K562 (cell line): ENCODE data around the gene TMEM132E. TPM values are rescaled to one million over a fixed set of nuclear protein-coding genes. Genes with fewer than 3 reads are reported as not detected.

Source experiments
- BMI1 ChIP-seq: fragments of 150-350 bp; IDR thresholded peaks from 2 replicates; pipeline ENCODE4 v1.6.1; 2014; ENCODE audit warnings: low read length
- ETV6 ChIP-seq, 3 experiments: fragments of 150-350 bp in 1 of 3; sonication (generic) in 1 of 3; formaldehyde crosslinking in 1 of 3; IDR thresholded peaks; 2 replicates each; pipeline versions ENCODE4 v1.6.1 to v1.8.0; 2014 to 2022; ENCODE audit warnings: borderline replicate concordance in 2 of 3, low read depth in 2 of 3, antibody characterized with exemption in 1 of 3, low read length in 1 of 3, mild to moderate bottlenecking in 1 of 3, missing genetic modification reagents in 1 of 3
- HDAC8 ChIP-seq: fragments of 450-650 bp; IDR thresholded peaks from 2 replicates; pipeline ENCODE4 v1.6.1; 2016; ENCODE audit warnings: mild to moderate bottlenecking, missing genetic modification characterization, moderate library complexity, missing compliant biosample characterization
- RAD21 ChIP-seq, 2 experiments: fragments of 250-450 bp in 1 of 2; fragments of 450-650 bp in 1 of 2; sonication (Bioruptor Pico) in 1 of 2; formaldehyde crosslinking in 1 of 2; IDR thresholded peaks in 1 of 2; conservative IDR thresholded peaks in 1 of 2; 2 replicates each; pipeline versions ENCODE4 v1.4.0 to v1.8.0; 2020 to 2022; ENCODE audit warnings: mild to moderate bottlenecking in 2 of 2, moderate library complexity in 1 of 2
- RB1 ChIP-seq: fragments of 450-650 bp; IDR thresholded peaks from 2 replicates; pipeline ENCODE4 v1.6.1; 2017; ENCODE audit warnings: low read depth, mild to moderate bottlenecking
- RBM34 ChIP-seq: fragments of 200-400 bp; formaldehyde crosslinking; IDR thresholded peaks from 2 replicates; pipeline ENCODE4 v1.6.1; 2018; ENCODE audit warnings: low read length, borderline replicate concordance; ENCODE audit not compliant: insufficient read depth
- RBM39 ChIP-seq: fragments of 200-400 bp; formaldehyde crosslinking; optimal IDR thresholded peaks from 2 replicates; pipeline ENCODE3; 2018; ENCODE audit warnings: low read depth, low read length
- SOX6 ChIP-seq: fragments of 450-650 bp; IDR thresholded peaks from 2 replicates; pipeline ENCODE4 v1.6.1; 2014; ENCODE audit warnings: mild to moderate bottlenecking
- ZNF184 ChIP-seq: sonication (generic); formaldehyde crosslinking; IDR thresholded peaks from 2 replicates; pipeline ENCODE4 v1.5.0; 2020; ENCODE audit warnings: missing genetic modification reagents
- polyA plus RNA-seq, 8 experiments: library from polyadenylated mRNA; depleted of rRNA in 4 of 8; stranded (reverse) in 5 of 8; unstranded in 3 of 8; fragments of >200 nt; fragmentation: Nextera tagmentation in 2 of 8; fragmentation: Illumina TruSeq in 1 of 8; extraction: Ambion mirVana in 2 of 8; extraction: Trizol in 1 of 8; gene quantifications; 2 replicates each; pipeline versions ENCODE4 v1.2.1 to v1.2.3, GENCODE V29; 2011 to 2014; ENCODE audit warnings: inconsistent platforms in 1 of 8, missing spikeins in 1 of 8
- total RNA-seq, 7 experiments: library from RNA; depleted of rRNA in 6 of 7; stranded (reverse); fragments of >200 nt in 6 of 7; fragmentation: Illumina TruSeq in 2 of 7; extraction: Trizol in 2 of 7; gene quantifications; 2 replicates each; pipeline versions ENCODE4 v1.2.1 to v1.2.3, GENCODE V29; 2011 to 2021; ENCODE audit warnings: low replicate concordance in 1 of 7
- TF ChIP-seq, protein P1 (sequence below): sonication (generic); formaldehyde crosslinking; IDR thresholded peaks from 2 replicates; pipeline ENCODE4 v1.4.0; 2020; ENCODE audit warnings: mild to moderate bottlenecking, missing genetic modification reagents

The TMEM132E gene
- total and polyA plus RNA-seq, 9 of the 15 experiments (the other 6 are each of a cell fraction or from before 2014, with no cell fraction given) = not detected

- TF ChIP-seq ETV6 (IDR thresholded peaks at IDR 0.05; ENCODE audit: borderline replicate concordance in 1 of 2, low read depth in 2 of 2, low read length in 1 of 2) (no peak), ETV6 (CRISPR knock-in tag; IDR thresholded peaks at IDR 0.05; ENCODE audit: borderline replicate concordance) (no peak), ZNF184 (no peak), SOX6 (no peak), BMI1 (no peak), HDAC8 (tag) (no peak), RAD21 (CRISPR knock-in tag; conservative IDR thresholded peaks at IDR 0.05 in 1 of 2, IDR thresholded peaks at IDR 0.05 in 1 of 2) (no peak), RBM39 (no peak), RB1 (no peak), RBM34 (no peak)
- TF ChIP-seq, protein P1, sequence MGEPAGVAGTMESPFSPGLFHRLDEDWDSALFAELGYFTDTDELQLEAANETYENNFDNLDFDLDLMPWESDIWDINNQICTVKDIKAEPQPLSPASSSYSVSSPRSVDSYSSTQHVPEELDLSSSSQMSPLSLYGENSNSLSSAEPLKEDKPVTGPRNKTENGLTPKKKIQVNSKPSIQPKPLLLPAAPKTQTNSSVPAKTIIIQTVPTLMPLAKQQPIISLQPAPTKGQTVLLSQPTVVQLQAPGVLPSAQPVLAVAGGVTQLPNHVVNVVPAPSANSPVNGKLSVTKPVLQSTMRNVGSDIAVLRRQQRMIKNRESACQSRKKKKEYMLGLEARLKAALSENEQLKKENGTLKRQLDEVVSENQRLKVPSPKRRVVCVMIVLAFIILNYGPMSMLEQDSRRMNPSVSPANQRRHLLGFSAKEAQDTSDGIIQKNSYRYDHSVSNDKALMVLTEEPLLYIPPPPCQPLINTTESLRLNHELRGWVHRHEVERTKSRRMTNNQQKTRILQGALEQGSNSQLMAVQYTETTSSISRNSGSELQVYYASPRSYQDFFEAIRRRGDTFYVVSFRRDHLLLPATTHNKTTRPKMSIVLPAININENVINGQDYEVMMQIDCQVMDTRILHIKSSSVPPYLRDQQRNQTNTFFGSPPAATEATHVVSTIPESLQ (CRISPR knock-in tag) = no peak
These were observed 86.7 kb downstream of the TMEM132E start (continued) for GRCh38 chr17:34665819-34666763.
